SK-N-SH (cell line): ENCODE measurements around the gene MBNL2. TPM values are rescaled to one million over a fixed set of nuclear protein-coding genes. Genes with fewer than 3 reads are reported as not detected.
A peak's percentile ranks its signal among the peaks of the same experiment; 100 is the strongest.

Experiments
- CTCF ChIA-PET: fragments of 300-600, 350-600 bp; formaldehyde crosslinking; extraction: SDS; loops from one replicate; lab custom pipeline; 2021; lab: Yijun Ruan, JAX
- POLR2A ChIA-PET: fragments of 350-600 bp; sonication (Branson Sonifier 250); formaldehyde crosslinking; extraction: SDS; loops from one replicate; lab custom pipeline; 2020; ENCODE audit warnings: antibody characterized with exemption, inconsistent platforms; lab: Yijun Ruan, JAX
- DNase-seq: peaks from one replicate; pipeline ENCODE4 v3.0.0; 2012
- H2AFZ ChIP-seq: fragments of 200-600 bp; sonication (generic); 2 replicates; pipeline ENCODE4 v1.8.1; 2016; ENCODE audit warnings: antibody characterized with exemption, mild to moderate bottlenecking, low read depth
- H3F3A ChIP-seq: fragments of 200-600 bp; sonication (generic); replicated peaks from 2 replicates; pipeline ENCODE3; 2016; ENCODE audit warnings: antibody characterized with exemption, mild to moderate bottlenecking; ENCODE audit not compliant: insufficient read depth
- H3K27ac ChIP-seq, 2 experiments: fragments of 200-500 bp in 1 of 2; fragments of 200-600 bp in 1 of 2; sonication (Bioruptor generic) in 1 of 2; sonication (generic), shearing (Covaris generic) in 1 of 2; 2 replicates each; pipeline versions ENCODE4 v1.5.1 to v1.6.1; 2014 to 2016; ENCODE audit warnings: low read depth in 2 of 2, inconsistent platforms in 1 of 2, low read length in 1 of 2, mild to moderate bottlenecking in 1 of 2, mixed read lengths in 1 of 2
- H3K27me3 ChIP-seq: fragments of 200-600 bp; sonication (generic), shearing (Covaris generic); 2 replicates; pipeline ENCODE4 v1.6.1; 2016; ENCODE audit warnings: mixed run types; ENCODE audit not compliant: insufficient read depth
- H3K36me3 ChIP-seq, 2 experiments: fragments of 200-500 bp in 1 of 2; fragments of 200-600 bp in 1 of 2; sonication (Bioruptor generic) in 1 of 2; sonication (generic) in 1 of 2; replicated peaks in 1 of 2; 2 replicates each; pipeline versions ENCODE3 to v1.5.1; 2014 to 2016; ENCODE audit warnings: low read length in 1 of 2, mild to moderate bottlenecking in 1 of 2; ENCODE audit not compliant: insufficient read depth in 2 of 2, control insufficient read depth in 1 of 2
- H3K4me1 ChIP-seq, 2 experiments: fragments of 200-500 bp in 1 of 2; fragments of 200-600 bp in 1 of 2; sonication (Bioruptor generic) in 1 of 2; sonication (generic), shearing (Covaris generic) in 1 of 2; 2 replicates each; pipeline versions ENCODE4 v1.5.1 to v1.6.1; 2014 to 2016; ENCODE audit warnings: low read depth in 1 of 2, low read length in 1 of 2, mixed run types in 1 of 2; ENCODE audit not compliant: insufficient read depth in 2 of 2, control insufficient read depth in 1 of 2
- H3K4me2 ChIP-seq: fragments of 200-600 bp; sonication (generic), shearing (Covaris generic); 2 replicates; pipeline ENCODE4 v1.6.1; 2017; ENCODE audit warnings: mixed run types
- H3K4me3 ChIP-seq, 2 experiments: fragments of 200-500 bp in 1 of 2; fragments of 200-600 bp in 1 of 2; sonication (Bioruptor generic) in 1 of 2; sonication (generic), shearing (Covaris generic) in 1 of 2; 2 replicates each; pipeline versions ENCODE4 v1.5.1 to v1.8.1; 2014 to 2016; ENCODE audit warnings: low read depth in 2 of 2, inconsistent platforms in 1 of 2, low read length in 1 of 2, mild to moderate bottlenecking in 1 of 2, mixed read lengths in 1 of 2, moderate library complexity in 1 of 2
- H3K79me2 ChIP-seq: fragments of 200-600 bp; sonication (generic); 2 replicates; pipeline ENCODE4 v1.8.1; 2017; ENCODE audit warnings: mild to moderate bottlenecking; ENCODE audit not compliant: insufficient read depth
- H3K9ac ChIP-seq: fragments of 200-600 bp; sonication (generic); 2 replicates; pipeline ENCODE4 v1.6.1; 2017; ENCODE audit warnings: mixed run types
- H3K9me2 ChIP-seq: fragments of 200-600 bp; sonication (generic); 2 replicates; pipeline ENCODE4 v1.6.1; 2017; ENCODE audit warnings: mixed run types
- H3K9me3 ChIP-seq: fragments of 200-600 bp; sonication (generic); 2 replicates; pipeline ENCODE4 v1.6.1; 2017; ENCODE audit warnings: mixed run types, mild to moderate bottlenecking, moderate library complexity
- H4K20me1 ChIP-seq: fragments of 200-600 bp; sonication (generic); 2 replicates; pipeline ENCODE4 v1.6.1; 2017; ENCODE audit warnings: mild to moderate bottlenecking, mixed run types; ENCODE audit not compliant: insufficient read depth
- CHD2 ChIP-seq: fragments of 150-350 bp; IDR thresholded peaks from 2 replicates; pipeline ENCODE4 v1.6.1; 2018; ENCODE audit warnings: low read length; ENCODE audit not compliant: partially characterized antibody
- CTCF ChIP-seq: fragments of 200-600 bp; sonication (generic); IDR thresholded peaks from 2 replicates; pipeline ENCODE4 v1.6.1; 2017; ENCODE audit warnings: antibody characterized with exemption, mild to moderate bottlenecking, moderate library complexity
- EP300 ChIP-seq, 2 experiments: IDR thresholded peaks; 2 replicates each; pipeline versions ENCODE4 v1.4.0 to v1.6.1; 2012; ENCODE audit warnings: borderline replicate concordance in 1 of 2, low read depth in 1 of 2, low read length in 1 of 2
- EZH2phosphoT487 ChIP-seq: fragments of 200-600 bp; sonication (generic); IDR thresholded peaks from 2 replicates; pipeline ENCODE4 v1.6.1; 2017; ENCODE audit warnings: low read depth, mixed run types, mild to moderate bottlenecking, antibody characterized with exemption, moderate library complexity, borderline replicate concordance
- FOSL2 ChIP-seq: IDR thresholded peaks from 2 replicates; pipeline ENCODE4 v1.4.0; 2012; ENCODE audit warnings: low read depth, mild to moderate bottlenecking, moderate library complexity, borderline replicate concordance
- GATA2 ChIP-seq: sonication (generic); formaldehyde crosslinking; IDR thresholded peaks from 2 replicates; pipeline ENCODE4 v1.5.0; 2020; ENCODE audit warnings: mild to moderate bottlenecking, missing genetic modification reagents
- JUND ChIP-seq: IDR thresholded peaks from 2 replicates; pipeline ENCODE4 v1.4.0; 2012
- MEF2A ChIP-seq: IDR thresholded peaks from 2 replicates; pipeline ENCODE4 v1.4.0; 2012; ENCODE audit warnings: low read depth, borderline replicate concordance
- NFIC ChIP-seq: IDR thresholded peaks from 2 replicates; pipeline ENCODE4 v1.4.0; 2012; ENCODE audit warnings: borderline replicate concordance
- POLR2AphosphoS5 ChIP-seq: IDR thresholded peaks from 2 replicates; pipeline ENCODE4 v1.6.1; 2012; ENCODE audit warnings: low read depth, low read length
- RCOR1 ChIP-seq: fragments of 150-350 bp; IDR thresholded peaks from 2 replicates; pipeline ENCODE4 v1.6.1; 2017; ENCODE audit warnings: antibody characterized with exemption, low read length
- RXRA ChIP-seq: IDR thresholded peaks from 2 replicates; pipeline ENCODE4 v1.4.0; 2012; ENCODE audit warnings: low read depth, mild to moderate bottlenecking, borderline replicate concordance
- SIN3A ChIP-seq: IDR thresholded peaks from 2 replicates; pipeline ENCODE4 v1.6.1; 2012; ENCODE audit warnings: low read depth, mild to moderate bottlenecking, low read length, moderate library complexity, borderline replicate concordance
- SMC3 ChIP-seq: IDR thresholded peaks from 2 replicates; pipeline ENCODE4 v1.6.1; 2012; ENCODE audit warnings: low read depth, low read length, improper control_type of control experiment
- TAF1 ChIP-seq: IDR thresholded peaks from 2 replicates; pipeline ENCODE4 v1.6.1; 2012; ENCODE audit warnings: low read depth, mild to moderate bottlenecking, low read length, moderate library complexity, borderline replicate concordance
- TEAD4 ChIP-seq: IDR thresholded peaks from 2 replicates; pipeline ENCODE4 v1.4.0; 2012; ENCODE audit warnings: mild to moderate bottlenecking, borderline replicate concordance; ENCODE audit not compliant: insufficient read depth
- USF1 ChIP-seq: IDR thresholded peaks from 2 replicates; pipeline ENCODE4 v1.4.0; 2012; ENCODE audit warnings: low read depth, borderline replicate concordance
- YY1 ChIP-seq: IDR thresholded peaks from 2 replicates; pipeline ENCODE4 v1.4.0; 2012; ENCODE audit warnings: low read depth, mild to moderate bottlenecking
- WGBS: methylation state at CpG from one replicate; pipeline ENCODE4 v1.1.6; 2017; ENCODE audit warnings: low lambda C conversion rate; 5-methylcytosine and 5-hydroxymethylcytosine counted together
- polyA plus RNA-seq, 3 experiments: library from polyadenylated mRNA; depleted of rRNA; stranded (reverse); fragments of >200 nt; gene quantifications; 2 replicates each; pipeline ENCODE4 v1.2.3, GENCODE V29; 2012
- TF ChIP-seq, protein P1 (sequence below): fragments of 150-350 bp; IDR thresholded peaks from 2 replicates; pipeline ENCODE4 v1.6.1; 2016; ENCODE audit warnings: mild to moderate bottlenecking, low read depth, low read length
- TF ChIP-seq, protein P2 (sequence below): fragments of 150-350 bp; IDR thresholded peaks from 2 replicates; pipeline ENCODE4 v1.6.1; 2017; ENCODE audit warnings: antibody characterized with exemption, low read length, low read depth, borderline replicate concordance
- TF ChIP-seq, protein P3 (sequence below): IDR thresholded peaks from 2 replicates; pipeline ENCODE4; 2012

Gene MBNL2
- polyA plus RNA-seq, 1 of the 3 experiments (the other 2 are of a cell fraction), result 24.5 TPM

DNA sequence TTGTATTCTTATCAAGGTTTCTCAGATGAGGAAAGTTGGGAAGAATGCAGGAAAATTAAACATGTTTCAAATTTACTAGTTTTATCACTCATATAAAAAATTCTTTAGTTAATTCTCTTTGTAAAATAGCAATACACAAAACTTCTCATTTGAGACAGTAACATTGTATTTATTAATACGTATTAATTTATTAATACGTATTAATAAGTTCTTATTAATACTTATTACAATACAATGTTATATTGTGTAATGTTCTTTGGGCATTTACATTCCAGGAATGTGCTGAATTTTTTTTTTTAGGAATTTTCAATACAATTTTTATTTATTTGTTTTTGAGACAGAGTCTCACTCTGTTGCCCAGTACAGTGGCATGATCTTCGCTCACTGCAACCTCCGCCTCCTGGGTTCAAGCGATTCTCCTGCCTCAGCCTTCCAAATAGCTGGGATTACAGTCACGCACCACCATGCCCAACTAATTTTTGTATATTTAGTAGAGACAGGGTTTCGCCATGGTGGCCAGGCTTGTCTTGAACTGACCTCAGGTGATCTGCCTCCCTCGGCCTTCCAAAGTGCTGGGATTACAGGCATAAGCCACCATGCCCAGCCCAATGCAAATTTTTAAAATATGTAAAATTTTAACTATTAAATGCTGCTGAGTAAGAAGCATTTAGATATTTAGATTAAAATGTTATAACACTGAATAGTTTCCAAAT, 31.6 kb downstream of the MBNL2 start (continued):
- no peak for TF ChIP-seq FOSL2
- TF ChIP-seq, protein P1, sequence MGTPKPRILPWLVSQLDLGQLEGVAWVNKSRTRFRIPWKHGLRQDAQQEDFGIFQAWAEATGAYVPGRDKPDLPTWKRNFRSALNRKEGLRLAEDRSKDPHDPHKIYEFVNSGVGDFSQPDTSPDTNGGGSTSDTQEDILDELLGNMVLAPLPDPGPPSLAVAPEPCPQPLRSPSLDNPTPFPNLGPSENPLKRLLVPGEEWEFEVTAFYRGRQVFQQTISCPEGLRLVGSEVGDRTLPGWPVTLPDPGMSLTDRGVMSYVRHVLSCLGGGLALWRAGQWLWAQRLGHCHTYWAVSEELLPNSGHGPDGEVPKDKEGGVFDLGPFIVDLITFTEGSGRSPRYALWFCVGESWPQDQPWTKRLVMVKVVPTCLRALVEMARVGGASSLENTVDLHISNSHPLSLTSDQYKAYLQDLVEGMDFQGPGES, result no peak

DNA sequence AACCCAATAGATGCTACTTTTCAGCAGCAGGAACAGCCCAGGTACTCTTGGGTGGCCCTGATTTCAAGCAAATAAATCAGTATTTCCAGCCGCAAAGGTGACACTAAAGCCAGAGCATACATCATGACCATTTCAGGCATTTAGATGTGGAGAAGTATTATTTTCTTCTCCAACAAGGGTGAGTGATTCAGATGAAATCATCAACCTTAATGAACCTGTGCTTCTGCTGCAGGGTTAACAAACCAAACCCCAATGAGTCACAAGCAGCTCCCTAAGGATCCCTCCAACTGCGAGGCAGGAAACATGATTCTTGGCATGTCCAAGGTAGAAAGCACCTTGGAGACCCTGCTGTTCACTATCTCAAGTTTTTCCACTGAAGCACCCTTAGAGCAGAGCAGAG, 32.7 kb downstream of the MBNL2 start:
- peaks cover 14 to 68% of the 10 kb centered on the region in 2 experiments for H3K4me1 ChIP-seq
- no peak for DNase-seq
- 12% methylated on average over 2 of the region's 2 CpGs for WGBS
- no peak overlapping the region for H2AFZ ChIP-seq
- H3K36me3 ChIP-seq, result peaks cover 6 to 35% of the 10 kb centered on the region in 2 experiments
- ChIA-PET POLR2A (no interaction called here), CTCF (no interaction called here)
- no peaks in the 10 kb centered on the region; the same call in 1 of the 2 replicates for H4K20me1 ChIP-seq
- H3K27ac ChIP-seq, result peak overlapping the region; percentile 81 to 97; a peak in 3 of 4 replicates
- peaks cover 74% of the 10 kb centered on the region for H3F3A ChIP-seq
- peaks cover 91% of the 10 kb centered on the region for H3K79me2 ChIP-seq
- no peak overlapping the region for H3K4me3 ChIP-seq
- no peaks in the 10 kb centered on the region for H3K9me2 ChIP-seq
- peak overlapping the region; percentile 32; the same call in 1 of the 2 replicates for H3K4me2 ChIP-seq
- H3K9ac ChIP-seq, result peak overlapping the region; percentile 67; the same call in 1 of the 2 replicates
- no peaks in the 10 kb centered on the region for H3K27me3 ChIP-seq
- H3K9me3 ChIP-seq, result no peaks in the 10 kb centered on the region
- TF ChIP-seq GATA2 (CRISPR knock-in tag) (no peak), JUND (peak; percentile 58), POLR2AphosphoS5 (peak; percentile 32; the same call in 1 of the 2 replicates), RCOR1 (no peak), FOSL2 (peak; percentile 83), MEF2A (no peak), USF1 (no peak), RXRA (peak; percentile 50; the same call in 1 of the 2 replicates), NFIC (peak; percentile 56; the same call in 1 of the 2 replicates), CTCF (no peak), SMC3 (no peak), EZH2phosphoT487 (no peak), CHD2 (no peak), SIN3A (no peak), TAF1 (no peak), TEAD4 (peak; percentile 36; the same call in 1 of the 2 replicates), EP300 (IDR thresholded peaks at IDR 0.05; ENCODE audit: borderline replicate concordance in 1 of 2, low read depth in 1 of 2, low read length in 1 of 2) (peak in 1 of 2 experiments; percentile 65; a peak in 1 of 4 replicates), YY1 (no peak)
- TF ChIP-seq, protein P2, sequence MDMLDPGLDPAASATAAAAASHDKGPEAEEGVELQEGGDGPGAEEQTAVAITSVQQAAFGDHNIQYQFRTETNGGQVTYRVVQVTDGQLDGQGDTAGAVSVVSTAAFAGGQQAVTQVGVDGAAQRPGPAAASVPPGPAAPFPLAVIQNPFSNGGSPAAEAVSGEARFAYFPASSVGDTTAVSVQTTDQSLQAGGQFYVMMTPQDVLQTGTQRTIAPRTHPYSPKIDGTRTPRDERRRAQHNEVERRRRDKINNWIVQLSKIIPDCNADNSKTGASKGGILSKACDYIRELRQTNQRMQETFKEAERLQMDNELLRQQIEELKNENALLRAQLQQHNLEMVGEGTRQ, result no peak
- TF ChIP-seq, protein P1, result no peak
- TF ChIP-seq, protein P3, sequence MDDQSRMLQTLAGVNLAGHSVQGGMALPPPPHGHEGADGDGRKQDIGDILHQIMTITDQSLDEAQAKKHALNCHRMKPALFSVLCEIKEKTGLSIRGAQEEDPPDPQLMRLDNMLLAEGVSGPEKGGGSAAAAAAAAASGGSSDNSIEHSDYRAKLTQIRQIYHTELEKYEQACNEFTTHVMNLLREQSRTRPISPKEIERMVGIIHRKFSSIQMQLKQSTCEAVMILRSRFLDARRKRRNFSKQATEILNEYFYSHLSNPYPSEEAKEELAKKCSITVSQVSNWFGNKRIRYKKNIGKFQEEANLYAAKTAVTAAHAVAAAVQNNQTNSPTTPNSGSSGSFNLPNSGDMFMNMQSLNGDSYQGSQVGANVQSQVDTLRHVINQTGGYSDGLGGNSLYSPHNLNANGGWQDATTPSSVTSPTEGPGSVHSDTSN, result peak; percentile 69
